ENCODE results near the gene SSTR3.

DNA sequence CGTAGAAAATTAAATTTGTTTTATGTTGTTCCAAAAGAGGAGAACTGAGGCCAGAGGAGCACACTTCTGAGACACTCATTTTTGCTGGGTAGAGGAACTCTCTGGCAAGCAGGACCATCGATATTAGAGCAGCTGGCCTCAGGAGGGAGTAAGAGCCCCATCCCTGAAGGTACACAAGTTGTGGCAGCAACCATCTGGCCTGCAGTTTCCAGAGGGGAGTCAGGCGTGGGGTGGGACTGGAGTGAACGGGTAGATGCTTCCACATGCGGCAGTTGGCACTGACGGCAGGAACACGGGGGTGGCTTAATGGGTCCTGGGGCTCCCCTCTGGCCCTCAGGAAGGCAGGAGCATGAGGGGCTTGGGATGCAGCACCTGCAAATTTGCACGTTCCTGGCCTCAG lies 13.2 kb upstream of the SSTR3 start:
- TF ChIP-seq, protein P1, sequence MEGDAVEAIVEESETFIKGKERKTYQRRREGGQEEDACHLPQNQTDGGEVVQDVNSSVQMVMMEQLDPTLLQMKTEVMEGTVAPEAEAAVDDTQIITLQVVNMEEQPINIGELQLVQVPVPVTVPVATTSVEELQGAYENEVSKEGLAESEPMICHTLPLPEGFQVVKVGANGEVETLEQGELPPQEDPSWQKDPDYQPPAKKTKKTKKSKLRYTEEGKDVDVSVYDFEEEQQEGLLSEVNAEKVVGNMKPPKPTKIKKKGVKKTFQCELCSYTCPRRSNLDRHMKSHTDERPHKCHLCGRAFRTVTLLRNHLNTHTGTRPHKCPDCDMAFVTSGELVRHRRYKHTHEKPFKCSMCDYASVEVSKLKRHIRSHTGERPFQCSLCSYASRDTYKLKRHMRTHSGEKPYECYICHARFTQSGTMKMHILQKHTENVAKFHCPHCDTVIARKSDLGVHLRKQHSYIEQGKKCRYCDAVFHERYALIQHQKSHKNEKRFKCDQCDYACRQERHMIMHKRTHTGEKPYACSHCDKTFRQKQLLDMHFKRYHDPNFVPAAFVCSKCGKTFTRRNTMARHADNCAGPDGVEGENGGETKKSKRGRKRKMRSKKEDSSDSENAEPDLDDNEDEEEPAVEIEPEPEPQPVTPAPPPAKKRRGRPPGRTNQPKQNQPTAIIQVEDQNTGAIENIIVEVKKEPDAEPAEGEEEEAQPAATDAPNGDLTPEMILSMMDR (IDR thresholded peaks at IDR 0.05; ENCODE audit: low read depth, low read length): peak; percentile 6
- no peak for TF ChIP-seq MYC (IDR thresholded peaks at IDR 0.05; ENCODE audit: low read depth, low read length)
- no peak for TF ChIP-seq MAX (IDR thresholded peaks at IDR 0.05; ENCODE audit: low read depth, low read length)

Data from NB4 (cell line).